ENCODE results near the gene SLC39A11.

DNA sequence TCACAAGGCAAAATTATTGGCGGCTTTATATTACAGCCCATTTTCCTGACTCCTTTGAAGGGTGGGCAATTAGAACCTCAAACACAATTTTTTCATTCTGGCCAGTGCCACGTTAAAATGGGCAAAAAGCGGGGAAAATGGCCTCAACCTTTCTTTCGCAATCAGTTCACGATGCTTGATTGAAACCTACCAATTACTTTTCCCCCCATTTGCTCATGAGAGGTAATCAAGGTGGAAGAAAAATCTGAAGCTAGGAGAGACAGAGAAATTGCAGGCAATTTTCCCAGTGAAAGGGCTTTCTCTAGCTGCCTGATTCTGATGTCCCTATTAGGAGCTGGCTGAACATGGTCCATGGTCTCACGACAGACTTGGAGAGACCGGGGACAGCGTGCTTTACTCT, 215.1 kb downstream of the SLC39A11 start:
- TF ChIP-seq, protein P1, sequence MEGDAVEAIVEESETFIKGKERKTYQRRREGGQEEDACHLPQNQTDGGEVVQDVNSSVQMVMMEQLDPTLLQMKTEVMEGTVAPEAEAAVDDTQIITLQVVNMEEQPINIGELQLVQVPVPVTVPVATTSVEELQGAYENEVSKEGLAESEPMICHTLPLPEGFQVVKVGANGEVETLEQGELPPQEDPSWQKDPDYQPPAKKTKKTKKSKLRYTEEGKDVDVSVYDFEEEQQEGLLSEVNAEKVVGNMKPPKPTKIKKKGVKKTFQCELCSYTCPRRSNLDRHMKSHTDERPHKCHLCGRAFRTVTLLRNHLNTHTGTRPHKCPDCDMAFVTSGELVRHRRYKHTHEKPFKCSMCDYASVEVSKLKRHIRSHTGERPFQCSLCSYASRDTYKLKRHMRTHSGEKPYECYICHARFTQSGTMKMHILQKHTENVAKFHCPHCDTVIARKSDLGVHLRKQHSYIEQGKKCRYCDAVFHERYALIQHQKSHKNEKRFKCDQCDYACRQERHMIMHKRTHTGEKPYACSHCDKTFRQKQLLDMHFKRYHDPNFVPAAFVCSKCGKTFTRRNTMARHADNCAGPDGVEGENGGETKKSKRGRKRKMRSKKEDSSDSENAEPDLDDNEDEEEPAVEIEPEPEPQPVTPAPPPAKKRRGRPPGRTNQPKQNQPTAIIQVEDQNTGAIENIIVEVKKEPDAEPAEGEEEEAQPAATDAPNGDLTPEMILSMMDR (IDR thresholded peaks at IDR 0.05; ENCODE audit: low read depth, low read length, missing input control), result no peak
- TF ChIP-seq SP1 (IDR thresholded peaks at IDR 0.05) (no peak), MAX (IDR thresholded peaks at IDR 0.05) (no peak), REST (IDR thresholded peaks at IDR 0.05) (no peak), RAD21 (IDR thresholded peaks at IDR 0.05) (no peak), GABPA (IDR thresholded peaks at IDR 0.05 in 1 of 2, conservative IDR thresholded peaks at IDR 0.05 in 1 of 2) (no peak), YY1 (IDR thresholded peaks at IDR 0.05) (no peak), RXRA (IDR thresholded peaks at IDR 0.05) (no peak), JUND (IDR thresholded peaks at IDR 0.05) (no peak), TAF1 (conservative IDR thresholded peaks at IDR 0.05) (no peak), FOXA1 (IDR thresholded peaks at IDR 0.05) (no peak), EGR1 (IDR thresholded peaks at IDR 0.05; ENCODE audit: low read depth in 2 of 2) (no peak), NR2F2 (IDR thresholded peaks at IDR 0.05) (no peak)
- TF ChIP-seq, protein P2, sequence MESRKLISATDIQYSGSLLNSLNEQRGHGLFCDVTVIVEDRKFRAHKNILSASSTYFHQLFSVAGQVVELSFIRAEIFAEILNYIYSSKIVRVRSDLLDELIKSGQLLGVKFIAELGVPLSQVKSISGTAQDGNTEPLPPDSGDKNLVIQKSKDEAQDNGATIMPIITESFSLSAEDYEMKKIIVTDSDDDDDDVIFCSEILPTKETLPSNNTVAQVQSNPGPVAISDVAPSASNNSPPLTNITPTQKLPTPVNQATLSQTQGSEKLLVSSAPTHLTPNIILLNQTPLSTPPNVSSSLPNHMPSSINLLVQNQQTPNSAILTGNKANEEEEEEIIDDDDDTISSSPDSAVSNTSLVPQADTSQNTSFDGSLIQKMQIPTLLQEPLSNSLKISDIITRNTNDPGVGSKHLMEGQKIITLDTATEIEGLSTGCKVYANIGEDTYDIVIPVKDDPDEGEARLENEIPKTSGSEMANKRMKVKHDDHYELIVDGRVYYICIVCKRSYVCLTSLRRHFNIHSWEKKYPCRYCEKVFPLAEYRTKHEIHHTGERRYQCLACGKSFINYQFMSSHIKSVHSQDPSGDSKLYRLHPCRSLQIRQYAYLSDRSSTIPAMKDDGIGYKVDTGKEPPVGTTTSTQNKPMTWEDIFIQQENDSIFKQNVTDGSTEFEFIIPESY (IDR thresholded peaks at IDR 0.05), result no peak
